GM20431 (cell line): ENCODE results near the gene OR1L6.

ENCODE experiments used
- in situ Hi-C: fragments of 300-500 bp; cut with MseI, MboI; formaldehyde crosslinking; loops from one replicate; pipeline ENCODE4 v1.15.0; 2020; ENCODE audit warnings: low sequenced_read_pairs; ENCODE audit not compliant: unreplicated experiment

OR1L6 gene

GRCh38 chr9:122742003-122742402 lies at the start of gene OR1L6:
Gene OR1L6, plus strand, starts transcription at chr9:122742303. Its CDS starts 7,545 bp downstream, at chr9:122749848.
- in situ Hi-C loops: no loop called here

GRCh38 chr9:122695696-122696095 lies 46.4 kb upstream of the OR1L6 start:
- in situ Hi-C loops: no loop called here

GRCh38 chr9:122718038-122718437 lies 24.1 kb upstream of the OR1L6 start:
- in situ Hi-C loops: no loop called here

GRCh38 chr9:122719218-122719617 lies 22.9 kb upstream of the OR1L6 start:
- in situ Hi-C loops: no loop called here

GRCh38 chr9:122723690-122724089 lies 18.4 kb upstream of the OR1L6 start, which contains the start of gene OR1L4:
Gene OR1L4, plus strand, starts transcription at chr9:122723990. Its CDS starts 0 bp downstream, at chr9:122723990.
- in situ Hi-C loops: no loop called here

GRCh38 chr9:122754825-122755224 lies 12.7 kb downstream of the OR1L6 start:
- in situ Hi-C loops: no loop called here

- in situ Hi-C loops: no loop called here
Measured at GRCh38 chr9:122767817-122768216, 25.7 kb downstream of the OR1L6 start.

- in situ Hi-C loops: no loop called here
Measured at GRCh38 chr9:122777052-122777451, 34.9 kb downstream of the OR1L6 start.

- in situ Hi-C loops: no loop called here
Measured at GRCh38 chr9:122777935-122778627, 36.0 kb downstream of the OR1L6 start.

GRCh38 chr9:122779181-122779580 lies 37.1 kb downstream of the OR1L6 start:
- in situ Hi-C loops: no loop called here

GRCh38 chr9:122780026-122780425 lies 37.9 kb downstream of the OR1L6 start:
- in situ Hi-C loops: no loop called here

- in situ Hi-C loops: no loop called here
Measured at GRCh38 chr9:122781671-122782070, 39.6 kb downstream of the OR1L6 start.

- in situ Hi-C loops: no loop called here
Measured at GRCh38 chr9:122785269-122785668, 43.2 kb downstream of the OR1L6 start.

GRCh38 chr9:122786338-122786737 lies 44.2 kb downstream of the OR1L6 start:
- in situ Hi-C loops: no loop called here

GRCh38 chr9:122788831-122789230 lies 46.7 kb downstream of the OR1L6 start, which contains the start of gene OR5C1:
Gene OR5C1, plus strand, starts transcription at chr9:122788933. Its CDS starts 0 bp downstream, at chr9:122788933.
- in situ Hi-C loops: no loop called here

- in situ Hi-C loops: no loop called here
Measured at GRCh38 chr9:122789256-122790046, 47.3 kb downstream of the OR1L6 start.

GRCh38 chr9:122791872-122792669 lies 50.0 kb downstream of the OR1L6 start:
- in situ Hi-C loops: no loop called here

- in situ Hi-C loops: no loop called here
Measured at GRCh38 chr9:122797316-122798063, 55.4 kb downstream of the OR1L6 start.
